MM.1S (cell line): ENCODE measurements around the gene PXMP2.

Experiments used
- CTCF ChIP-seq: fragments of 300-600 bp; sonication (generic); IDR thresholded peaks from 2 replicates; pipeline ENCODE4 v1.5.1; 2016; ENCODE audit warnings: antibody characterized with exemption, low read length, mixed read lengths
- EZH2 ChIP-seq: fragments of 300-600 bp; sonication (generic); optimal IDR thresholded peaks from 2 replicates; pipeline ENCODE3; 2017; ENCODE audit warnings: low read depth, mild to moderate bottlenecking, antibody characterized with exemption, low read length, mixed read lengths
- EZH2phosphoT487 ChIP-seq: fragments of 300-600 bp; sonication (generic); IDR thresholded peaks from 2 replicates; pipeline ENCODE4 v1.6.1; 2018; ENCODE audit warnings: antibody characterized with exemption, low read length

GRCh38 chr12:132685400-132685799 is 2.0 kb upstream of the PXMP2 start:
- no peak for TF ChIP-seq CTCF
- TF ChIP-seq EZH2 = no peak
- TF ChIP-seq EZH2phosphoT487 = no peak
